Activated gamma-delta T cell (primary cell): ENCODE measurements around the gene CSPG4.
"Not testable (repeated sequence)": the region's sequence is repeated elsewhere in the genome, so short reads cannot be mapped to it uniquely, and the experiment has no call there.

Experiments used
- DNase-seq: peaks from one replicate; lab custom pipeline; 2025; lab: John Stamatoyannopoulos, UW

CSPG4 gene

GRCh38 chr15:75725006-75725718, 12.5 kb upstream of the CSPG4 start:
- no peak for DNase-seq

- no peak for DNase-seq
These were observed 11.4 kb upstream of the CSPG4 start for GRCh38 chr15:75723847-75724660.

GRCh38 chr15:75723171-75723846, 10.7 kb upstream of the CSPG4 start:
- DNase-seq, result no peak

- no peak for DNase-seq
These were observed 9.5 kb upstream of the CSPG4 start for GRCh38 chr15:75721923-75722870.

- no peak for DNase-seq
These were observed 8.9 kb upstream of the CSPG4 start for GRCh38 chr15:75721480-75721922.

- DNase-seq, result no peak
These were observed 8.3 kb upstream of the CSPG4 start for GRCh38 chr15:75720787-75721479.

GRCh38 chr15:75720297-75720696, 7.6 kb upstream of the CSPG4 start:
- no peak for DNase-seq

- DNase-seq, result no peak
These were observed 5.7 kb upstream of the CSPG4 start for GRCh38 chr15:75718328-75718727.

- not testable (repeated sequence) for DNase-seq
These were observed 4.4 kb upstream of the CSPG4 start for GRCh38 chr15:75717001-75717400.

GRCh38 chr15:75716249-75716950, 3.8 kb upstream of the CSPG4 start:
- DNase-seq, result not testable (repeated sequence)

GRCh38 chr15:75715312-75715832, 2.7 kb upstream of the CSPG4 start:
- not testable (repeated sequence) for DNase-seq

- no peak for DNase-seq
These were observed 1.5 kb upstream of the CSPG4 start for GRCh38 chr15:75714195-75714594.

GRCh38 chr15:75713338-75713895, 769 bp upstream of the CSPG4 start:
- no peak for DNase-seq

- not testable (repeated sequence) for DNase-seq
These were observed 1.2 kb downstream of the CSPG4 start for GRCh38 chr15:75711495-75711894.

- DNase-seq, result not testable (repeated sequence)
These were observed 1.8 kb downstream of the CSPG4 start for GRCh38 chr15:75710874-75711273.

- DNase-seq, result not testable (repeated sequence)
These were observed 3.2 kb downstream of the CSPG4 start for GRCh38 chr15:75709458-75709857.

- DNase-seq, result no peak
These were observed 6.0 kb downstream of the CSPG4 start for GRCh38 chr15:75706682-75706954.

GRCh38 chr15:75705854-75706681, 6.6 kb downstream of the CSPG4 start:
- DNase-seq, result no peak

GRCh38 chr15:75705375-75705774, 7.3 kb downstream of the CSPG4 start:
- DNase-seq, result not testable (repeated sequence)
